GM12875 (cell line): ENCODE results near the gene C21orf58.

Source experiments
- H3K4me3 ChIP-seq: one replicate; pipeline ENCODE4 v1.5.1; 2011; ENCODE audit warnings: low read depth, low read length, control low read depth
- TF ChIP-seq, protein P1 (sequence below): IDR thresholded peaks from 2 replicates; pipeline ENCODE4 v1.5.1; 2011; ENCODE audit warnings: low read depth, mild to moderate bottlenecking, control low read depth, inconsistent platforms, low read length, moderate library complexity, borderline replicate concordance; ENCODE audit not compliant: insufficient read depth

Gene C21orf58

DNA sequence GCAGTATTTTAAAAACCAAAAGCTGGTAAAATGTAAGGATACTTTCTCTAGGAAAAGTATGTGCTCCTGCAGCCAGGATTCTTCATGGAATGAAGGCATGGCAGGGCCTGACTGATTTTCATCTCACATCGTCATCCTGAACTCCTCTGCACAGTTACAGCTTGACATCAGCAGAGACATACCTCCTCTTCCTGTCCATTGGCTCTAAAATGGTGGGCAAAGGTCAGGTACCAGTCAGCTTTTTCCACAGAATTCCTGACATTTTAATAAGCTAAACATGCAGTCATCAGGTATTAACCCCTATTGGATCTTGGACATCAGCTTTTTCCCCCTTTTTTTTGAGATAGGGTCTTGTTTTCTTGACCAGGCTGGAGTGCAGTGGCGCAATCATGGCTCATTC lies 6.1 kb upstream of the C21orf58 start:
- no peak overlapping the region for H3K4me3 ChIP-seq
- TF ChIP-seq, protein P1, sequence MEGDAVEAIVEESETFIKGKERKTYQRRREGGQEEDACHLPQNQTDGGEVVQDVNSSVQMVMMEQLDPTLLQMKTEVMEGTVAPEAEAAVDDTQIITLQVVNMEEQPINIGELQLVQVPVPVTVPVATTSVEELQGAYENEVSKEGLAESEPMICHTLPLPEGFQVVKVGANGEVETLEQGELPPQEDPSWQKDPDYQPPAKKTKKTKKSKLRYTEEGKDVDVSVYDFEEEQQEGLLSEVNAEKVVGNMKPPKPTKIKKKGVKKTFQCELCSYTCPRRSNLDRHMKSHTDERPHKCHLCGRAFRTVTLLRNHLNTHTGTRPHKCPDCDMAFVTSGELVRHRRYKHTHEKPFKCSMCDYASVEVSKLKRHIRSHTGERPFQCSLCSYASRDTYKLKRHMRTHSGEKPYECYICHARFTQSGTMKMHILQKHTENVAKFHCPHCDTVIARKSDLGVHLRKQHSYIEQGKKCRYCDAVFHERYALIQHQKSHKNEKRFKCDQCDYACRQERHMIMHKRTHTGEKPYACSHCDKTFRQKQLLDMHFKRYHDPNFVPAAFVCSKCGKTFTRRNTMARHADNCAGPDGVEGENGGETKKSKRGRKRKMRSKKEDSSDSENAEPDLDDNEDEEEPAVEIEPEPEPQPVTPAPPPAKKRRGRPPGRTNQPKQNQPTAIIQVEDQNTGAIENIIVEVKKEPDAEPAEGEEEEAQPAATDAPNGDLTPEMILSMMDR: no peak

DNA sequence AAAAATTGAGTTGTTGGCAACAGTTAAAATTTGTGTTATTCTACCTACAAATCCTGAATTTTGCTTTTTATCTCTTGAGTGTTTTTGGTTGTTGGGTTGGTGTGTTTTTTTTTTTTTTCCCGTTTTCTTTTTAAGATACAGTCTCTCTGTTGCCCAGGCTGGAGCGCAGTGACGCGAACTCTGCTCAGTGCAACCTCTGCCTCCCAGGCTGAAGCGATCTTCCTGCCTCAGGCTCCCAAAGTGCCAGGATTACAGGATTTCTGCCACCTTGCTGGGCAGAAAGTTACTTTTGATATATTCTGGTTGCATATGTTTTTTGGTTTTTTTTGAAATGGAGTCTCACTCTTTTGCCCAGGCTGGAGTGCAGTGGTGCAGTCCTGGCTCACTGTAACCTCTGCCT lies 4.5 kb upstream of the C21orf58 start:
- TF ChIP-seq, protein P1: no peak
- no peak overlapping the region for H3K4me3 ChIP-seq

DNA sequence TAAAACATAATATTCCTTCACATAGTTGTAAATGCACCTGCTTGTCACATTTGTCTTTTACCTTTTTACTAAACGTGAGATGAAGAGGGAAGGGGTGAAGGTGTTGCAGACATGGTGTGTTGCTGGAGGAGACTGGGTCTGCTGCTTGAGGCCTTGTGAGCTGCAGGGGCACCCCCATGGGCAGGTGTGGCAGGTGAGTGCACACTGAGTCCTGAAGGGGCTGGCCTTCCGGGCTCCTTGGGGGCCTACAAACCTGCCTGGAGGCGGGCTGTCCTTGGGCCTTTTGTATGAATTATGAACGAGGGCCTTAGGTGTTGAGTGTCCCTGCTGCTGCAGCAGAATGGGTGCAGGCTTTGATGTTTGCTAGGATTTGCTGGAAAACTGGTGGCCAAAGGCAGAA lies 4.0 kb upstream of the C21orf58 start:
- H3K4me3 ChIP-seq: no peak overlapping the region
- TF ChIP-seq, protein P1: no peak

DNA sequence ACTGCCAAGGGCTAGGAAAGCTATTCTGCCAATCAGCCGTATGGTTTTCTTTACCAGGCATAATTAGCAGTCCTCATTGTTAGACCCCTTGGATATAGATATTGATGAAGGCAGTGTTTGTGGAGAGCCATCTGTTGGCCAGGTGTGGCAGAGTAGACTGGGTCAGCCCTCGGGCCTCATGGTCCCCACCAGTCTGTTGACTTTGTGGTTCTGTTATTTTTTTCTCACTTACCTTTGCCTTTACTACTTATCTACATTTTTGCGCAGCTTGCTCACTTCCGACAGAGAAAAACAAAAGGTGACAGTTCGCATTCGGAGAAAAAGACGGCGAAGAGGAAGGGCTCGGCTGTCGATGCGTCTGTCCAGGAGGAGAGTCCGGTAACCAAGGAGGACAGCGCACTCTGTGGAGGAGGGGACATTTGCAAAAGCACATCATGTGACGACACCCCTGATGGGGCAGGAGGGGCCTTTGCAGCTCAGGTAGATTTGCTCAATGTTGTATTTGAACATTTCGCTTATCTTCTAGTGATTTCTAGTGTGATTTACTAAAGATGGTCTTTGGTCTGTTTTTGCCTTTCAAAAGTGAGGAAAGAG lies 2.5 kb upstream of the C21orf58 start:
- no peak overlapping the region for H3K4me3 ChIP-seq
- TF ChIP-seq, protein P1: no peak

DNA sequence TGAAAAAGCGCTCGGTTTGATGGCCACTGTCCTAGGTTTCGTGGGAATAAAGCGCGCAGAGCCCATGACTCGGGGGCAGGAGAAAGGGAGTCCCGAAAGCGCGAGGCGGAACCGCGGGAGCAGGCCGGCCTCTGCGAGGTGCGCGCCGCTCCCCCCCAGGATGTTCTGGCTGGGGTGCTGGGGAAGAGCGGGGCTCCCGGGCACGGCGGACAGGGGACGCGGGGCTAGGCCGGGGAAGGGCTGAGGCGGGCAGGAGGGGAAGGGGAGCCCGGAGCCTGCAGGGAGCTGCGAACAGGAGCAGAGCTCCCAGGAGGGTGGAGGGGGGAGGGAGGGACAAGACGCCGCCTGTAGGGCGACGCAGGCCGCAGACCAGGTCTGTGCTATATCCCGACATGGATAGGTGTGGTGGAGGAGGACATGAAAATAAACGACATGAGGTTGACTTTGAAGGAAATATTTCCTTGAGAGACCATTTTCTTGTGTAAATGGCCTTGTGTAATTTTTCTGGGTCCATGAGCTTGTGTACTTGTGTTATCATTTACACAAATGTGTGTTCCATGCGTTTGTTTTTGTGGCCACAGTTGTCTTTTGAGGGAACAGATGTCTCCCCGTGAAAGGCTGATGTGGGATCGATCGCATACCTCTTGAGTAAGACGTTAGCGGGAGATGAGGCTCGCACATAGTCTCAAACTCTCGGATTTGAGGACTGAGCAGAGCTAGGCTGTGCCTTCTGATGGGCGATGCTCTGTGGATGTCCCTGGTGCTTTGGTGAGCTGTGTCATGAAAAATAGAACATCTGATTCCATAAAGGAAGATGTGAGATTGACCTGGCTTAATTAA lies 1.6 kb upstream of the C21orf58 start:
- TF ChIP-seq, protein P1: peak; percentile 34; the same call in 1 of the 2 replicates
- peak overlapping the region; percentile 100 for H3K4me3 ChIP-seq

DNA sequence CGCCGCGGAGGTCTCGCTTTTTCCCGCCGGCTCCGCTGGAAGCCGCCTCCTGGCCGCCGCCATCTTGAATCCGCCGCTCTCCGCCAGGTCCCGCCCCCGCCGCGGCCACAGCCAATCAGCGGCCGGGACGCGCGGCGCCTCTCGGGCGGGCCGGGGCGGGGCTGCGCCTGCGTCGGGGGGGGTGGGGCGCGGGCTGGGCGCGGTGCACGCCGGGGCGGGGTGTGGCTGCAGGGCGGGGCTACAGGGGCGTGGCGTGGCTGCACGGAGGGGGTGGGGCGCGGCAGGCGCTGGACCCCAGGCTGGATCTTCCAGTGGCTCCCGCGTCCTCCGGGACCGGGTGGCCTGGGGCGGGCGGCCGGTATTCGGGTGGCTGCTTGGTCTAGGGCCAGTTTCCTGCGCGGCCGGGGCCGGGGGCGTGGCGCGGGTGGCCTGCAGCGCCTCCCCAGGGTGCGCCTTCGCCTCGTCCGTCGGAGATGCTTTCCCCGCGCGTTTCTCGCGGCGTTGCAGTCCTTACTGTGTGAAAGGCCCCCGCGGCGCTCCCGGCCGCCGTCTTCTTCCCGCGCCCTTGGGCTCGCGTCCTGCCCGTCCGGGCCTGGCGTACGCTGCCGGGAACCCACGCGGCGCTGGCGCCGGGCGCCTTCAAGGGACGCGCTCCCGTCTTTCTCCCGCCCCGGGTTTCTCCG lies 861 bp upstream of the C21orf58 start:
- peak overlapping the region; percentile 100 for H3K4me3 ChIP-seq
- TF ChIP-seq, protein P1: 0 out of 2 replicates have a peak, but pooled peaks have one; percentile 11
